ENCODE measurements around the gene TRAK1.
"Not testable (repeated sequence)": the region's sequence is repeated elsewhere in the genome, so short reads cannot be mapped to it uniquely, and the experiment has no call there.

Gene TRAK1

GRCh38 chr3:42098171-42098570, 7.0 kb downstream of the TRAK1 start:
- no peak for DNase-seq (ENCODE audit: low read depth)

- no peak for DNase-seq (ENCODE audit: low read depth)
Measured at GRCh38 chr3:42099020-42099765, 8.0 kb downstream of the TRAK1 start.

DNA sequence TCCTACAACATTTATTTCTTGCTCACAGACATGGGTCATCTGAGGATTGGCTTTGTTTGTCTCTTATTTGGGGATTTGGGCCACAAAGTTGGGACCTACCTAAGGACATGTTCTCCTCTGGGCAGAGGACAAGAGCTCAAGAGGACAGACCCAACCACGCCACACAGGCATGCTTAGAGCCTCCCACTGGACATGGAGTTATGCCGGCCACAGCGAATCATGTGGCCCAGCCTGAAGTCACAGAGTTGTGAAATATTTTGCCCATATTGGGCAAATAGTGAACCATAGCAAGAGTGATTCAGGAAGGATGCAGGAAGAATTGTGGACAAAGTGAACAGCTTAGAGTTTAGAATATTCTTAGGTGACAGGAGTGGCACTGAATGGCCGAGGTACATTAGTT, 9.9 kb downstream of the TRAK1 start:
- peak; percentile 81 for DNase-seq (ENCODE audit: low read depth)

- no peak for DNase-seq (ENCODE audit: low read depth)
Measured at GRCh38 chr3:42101481-42101880, 10.3 kb downstream of the TRAK1 start.

- no peak for DNase-seq (ENCODE audit: low read depth)
Measured at GRCh38 chr3:42102571-42102970, 11.4 kb downstream of the TRAK1 start.

DNA sequence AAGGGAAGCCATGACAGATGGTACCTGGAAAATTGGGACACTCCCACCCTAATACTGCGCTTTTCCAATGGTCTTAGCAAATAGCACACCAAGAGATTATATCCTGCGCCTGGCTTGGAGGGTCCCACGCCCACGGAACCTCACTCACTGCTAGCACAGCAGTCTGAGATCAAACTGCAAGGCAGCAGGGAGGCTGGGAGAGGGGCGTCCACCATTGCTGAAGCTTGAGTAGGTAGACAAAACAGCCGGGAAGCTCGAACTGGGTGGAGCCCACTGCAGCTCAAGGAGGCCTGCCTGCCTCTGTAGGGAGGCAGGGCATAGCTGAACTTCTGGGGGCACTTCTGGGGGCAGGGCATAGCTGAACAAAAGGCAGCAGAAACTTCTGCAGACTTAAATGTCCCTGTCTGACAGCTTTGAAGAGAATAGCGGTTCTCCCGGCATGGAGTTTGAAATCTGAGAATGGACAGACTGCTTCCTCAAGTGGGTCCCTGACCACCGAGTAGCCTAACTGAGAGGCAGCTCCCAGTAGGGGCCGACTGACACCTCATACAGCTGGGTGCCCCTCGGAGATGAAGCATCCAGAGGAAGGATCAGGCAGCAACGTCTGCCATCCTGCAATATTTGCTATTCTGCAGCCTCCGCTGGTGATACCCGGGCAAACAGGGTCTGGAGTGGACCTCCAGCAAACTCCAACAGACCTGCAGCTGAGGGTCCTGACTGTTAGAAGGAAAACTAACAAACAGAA, 12.9 kb downstream of the TRAK1 start:
- DNase-seq (ENCODE audit: low read depth), result not testable (repeated sequence)

- not testable (repeated sequence) for DNase-seq (ENCODE audit: low read depth)
Measured at GRCh38 chr3:42105994-42106393, 14.8 kb downstream of the TRAK1 start.

- no peak for DNase-seq (ENCODE audit: low read depth)
Measured at GRCh38 chr3:42106646-42107045, 15.5 kb downstream of the TRAK1 start.

- DNase-seq (ENCODE audit: low read depth), result no peak
Measured at GRCh38 chr3:42110631-42111030, 19.5 kb downstream of the TRAK1 start.

DNA sequence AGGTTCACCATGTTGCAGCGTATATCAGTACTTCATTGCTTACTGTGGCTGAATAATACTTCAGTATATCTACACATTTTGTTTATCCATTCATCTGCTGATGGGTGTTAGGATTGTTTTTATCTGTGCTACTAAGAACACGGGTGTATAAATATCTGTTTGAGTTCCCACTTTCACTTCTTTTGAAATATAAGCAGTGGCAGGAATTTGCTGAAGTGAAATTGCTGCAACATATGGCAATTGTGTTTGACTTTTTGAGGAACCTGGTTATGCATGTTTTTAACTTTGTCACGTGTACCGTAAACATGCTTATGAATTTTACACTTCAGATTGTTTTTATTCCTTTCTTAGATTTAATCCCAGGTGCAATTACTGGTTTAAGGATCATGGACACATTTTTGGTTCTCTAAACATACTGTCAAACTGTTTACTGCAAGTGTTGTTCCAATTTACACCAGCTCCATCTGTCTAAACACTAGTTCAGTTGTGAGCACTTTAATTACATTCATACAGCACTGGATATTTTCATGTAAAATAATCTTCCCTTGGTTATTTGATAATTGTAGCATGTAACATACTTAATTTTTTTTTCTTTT, 23.1 kb downstream of the TRAK1 start:
- DNase-seq (ENCODE audit: low read depth), result no peak

DNA sequence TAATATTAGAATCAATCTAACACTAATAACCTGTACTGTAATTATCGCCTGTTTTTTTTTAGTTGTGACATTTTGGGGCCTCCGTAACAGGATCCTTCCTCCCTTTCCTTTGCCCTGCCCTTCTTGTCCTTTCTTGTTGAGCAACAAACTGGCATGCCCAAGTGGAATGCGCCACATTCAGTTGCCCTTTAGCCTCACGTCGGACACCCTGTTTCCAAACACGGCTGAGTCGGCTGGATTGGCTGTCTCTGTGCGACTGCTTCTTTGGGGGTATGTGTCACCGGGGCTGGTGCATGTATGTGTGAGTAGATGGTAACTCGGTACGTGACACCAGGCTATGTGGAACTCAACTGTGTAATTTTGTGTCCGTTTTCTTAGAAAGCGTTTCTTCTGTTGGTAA, 24.1 kb downstream of the TRAK1 start:
- no peak for DNase-seq (ENCODE audit: low read depth)

DNA sequence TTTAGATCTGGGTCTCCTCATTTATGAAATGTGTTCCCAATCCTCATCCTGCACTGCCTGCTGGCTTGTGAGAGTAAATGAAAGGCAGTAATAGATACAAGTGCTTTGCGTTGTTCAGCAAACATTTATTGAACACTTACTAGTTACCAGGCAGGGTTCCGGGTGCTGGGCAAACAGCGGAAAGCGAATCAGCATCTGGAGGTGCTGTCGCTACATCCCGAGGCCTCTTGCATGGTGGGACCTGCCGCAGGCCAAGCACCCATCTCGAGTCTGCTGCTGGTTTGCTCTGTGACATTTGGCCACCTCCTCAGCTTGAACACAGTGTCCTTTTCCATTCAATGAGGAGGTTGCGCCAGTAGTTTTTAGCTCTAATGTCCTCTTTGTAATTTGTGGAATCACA, 24.8 kb downstream of the TRAK1 start:
- no peak for DNase-seq (ENCODE audit: low read depth)

- DNase-seq (ENCODE audit: low read depth), result no peak
Measured at GRCh38 chr3:42116466-42116865, 25.3 kb downstream of the TRAK1 start.

GRCh38 chr3:42117175-42118008, 26.2 kb downstream of the TRAK1 start:
- peak; percentile 56 for DNase-seq (ENCODE audit: low read depth)

DNA sequence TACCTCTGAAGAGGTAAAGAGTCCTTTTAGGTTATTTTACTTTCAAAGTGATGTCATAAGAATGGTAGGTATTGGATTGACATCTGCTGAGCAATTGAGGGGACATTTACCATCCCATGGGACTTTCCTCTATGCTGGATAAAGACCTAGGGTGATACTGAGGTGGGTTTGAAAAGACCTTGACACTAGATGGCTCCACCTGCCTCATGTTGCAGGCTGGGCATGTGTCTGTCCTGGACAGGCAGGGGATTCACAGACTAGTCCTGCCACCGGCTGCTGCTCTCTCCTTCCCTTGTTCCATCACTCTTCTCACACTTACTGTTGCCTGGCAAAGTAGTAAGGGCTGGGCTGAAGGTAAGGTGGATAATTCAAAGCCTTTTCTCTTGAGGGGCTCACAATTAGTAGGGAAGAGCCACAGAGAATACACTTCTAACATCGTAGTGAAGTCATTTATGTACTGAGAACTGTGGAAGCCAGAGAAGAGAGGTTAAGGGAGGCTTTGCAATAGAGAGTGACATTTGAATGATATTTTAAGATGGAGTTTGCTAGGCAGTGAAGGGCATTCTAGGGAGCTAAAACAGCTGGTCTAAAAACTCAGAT, 27.7 kb downstream of the TRAK1 start:
- no peak for DNase-seq (ENCODE audit: low read depth)

GRCh38 chr3:42119561-42120355, 28.6 kb downstream of the TRAK1 start:
- no peak for DNase-seq (ENCODE audit: low read depth)

DNA sequence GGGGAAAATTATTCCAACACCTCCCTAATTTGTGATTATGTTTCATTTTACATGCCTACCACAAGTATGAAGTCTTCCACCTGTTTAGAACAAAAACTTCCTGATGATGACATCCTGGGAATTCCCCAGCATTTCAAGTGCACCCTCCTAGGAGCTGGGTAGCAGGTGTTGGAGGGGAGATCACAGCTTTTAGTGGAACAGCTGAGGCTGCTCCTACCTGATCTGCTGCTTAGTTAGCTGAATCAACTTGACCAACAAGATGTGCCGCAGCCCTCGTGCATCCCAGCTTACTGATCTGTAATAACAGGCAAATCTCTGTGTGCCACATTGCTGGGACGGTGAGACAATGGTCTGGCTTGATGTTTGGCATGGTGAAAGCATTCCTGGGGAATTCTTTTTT, 29.7 kb downstream of the TRAK1 start:
- no peak for DNase-seq (ENCODE audit: low read depth)

- DNase-seq (ENCODE audit: low read depth), result no peak
Measured at GRCh38 chr3:42122261-42123011, 31.3 kb downstream of the TRAK1 start.

GRCh38 chr3:42123012-42123581, 31.9 kb downstream of the TRAK1 start:
- DNase-seq (ENCODE audit: low read depth), result no peak

Data from stromal cell of bone marrow (primary cell).